H1 (cell line): Measurements from ENCODE around the gene FAM240A. TPM values are rescaled to one million over a fixed set of nuclear protein-coding genes. Genes with fewer than 3 reads are reported as not detected.

ENCODE experiments used
- BACH1 ChIP-seq: IDR thresholded peaks from 2 replicates; pipeline ENCODE4 v1.6.1; 2012; ENCODE audit warnings: low read length, improper control_type of control experiment
- CHD2 ChIP-seq: IDR thresholded peaks from 2 replicates; pipeline ENCODE4 v1.6.1; 2012; ENCODE audit warnings: low read length, improper control_type of control experiment
- CTBP2 ChIP-seq: IDR thresholded peaks from 2 replicates; pipeline ENCODE4 v1.7.0; 2011; ENCODE audit warnings: borderline replicate concordance, mild to moderate bottlenecking, moderate library complexity, mixed read lengths, low read length; ENCODE audit not compliant: insufficient read depth, insufficient read length
- EZH2 ChIP-seq: fragments of 200-600 bp; sonication (generic); IDR thresholded peaks from 2 replicates; pipeline ENCODE4 v1.7.1; 2012; ENCODE audit warnings: low read depth, mild to moderate bottlenecking, moderate library complexity, low read length, inconsistent platforms; ENCODE audit not compliant: severe bottlenecking
- FOSL1 ChIP-seq: IDR thresholded peaks from 2 replicates; pipeline ENCODE4 v1.6.1; 2011; ENCODE audit warnings: mild to moderate bottlenecking, low read depth, low read length, moderate library complexity; ENCODE audit not compliant: insufficient read depth
- MAFK ChIP-seq: IDR thresholded peaks from 2 replicates; pipeline ENCODE4 v1.6.1; 2012; ENCODE audit warnings: low read depth, mild to moderate bottlenecking, improper control_type of control experiment, low read length
- PHF8 ChIP-seq: fragments of 200-600 bp; sonication (generic); conservative IDR thresholded peaks from 2 replicates; pipeline ENCODE4 v1.7.1; 2012; ENCODE audit warnings: low read depth, mild to moderate bottlenecking, inconsistent platforms, low read length, moderate library complexity
- RAD21 ChIP-seq, 2 experiments: IDR thresholded peaks in 1 of 2; conservative IDR thresholded peaks in 1 of 2; 2 replicates each; pipeline ENCODE4 v1.6.1; 2011; ENCODE audit warnings: low read depth in 2 of 2, low read length in 2 of 2, improper control_type of control experiment in 1 of 2, inconsistent platforms in 1 of 2, mild to moderate bottlenecking in 1 of 2, moderate library complexity in 1 of 2
- SP1 ChIP-seq: IDR thresholded peaks from 2 replicates; pipeline ENCODE4 v1.6.1; 2011; ENCODE audit warnings: low read depth, low read length
- TAF1 ChIP-seq: IDR thresholded peaks from 2 replicates; pipeline ENCODE4 v1.6.1; 2011; ENCODE audit warnings: mild to moderate bottlenecking, low read depth, low read length
- TBP ChIP-seq: IDR thresholded peaks from 2 replicates; pipeline ENCODE4 v1.6.1; 2011; ENCODE audit warnings: low read depth, low read length, improper control_type of control experiment
- TCF12 ChIP-seq: IDR thresholded peaks from 2 replicates; pipeline ENCODE4 v1.6.1; 2011; ENCODE audit warnings: low read depth, mild to moderate bottlenecking, low read length
- TEAD4 ChIP-seq: IDR thresholded peaks from 2 replicates; pipeline ENCODE4 v1.6.1; 2012; ENCODE audit warnings: low read depth, low read length, inconsistent platforms, mixed read lengths
- YY1 ChIP-seq: IDR thresholded peaks from 2 replicates; pipeline ENCODE4 v1.6.1; 2011; ENCODE audit warnings: low read depth, mild to moderate bottlenecking, low read length
- ZNF274 ChIP-seq: IDR thresholded peaks from 2 replicates; pipeline ENCODE4 v1.7.0; 2012; ENCODE audit warnings: low read length, borderline replicate concordance; ENCODE audit errors: extremely low read depth
- polyA plus RNA-seq, 7 experiments: library from polyadenylated mRNA; depleted of rRNA in 3 of 7; stranded (reverse) in 5 of 7; unstranded in 2 of 7; fragments of >200 nt in 5 of 7; fragments of 200-250 nt in 2 of 7; gene quantifications; 1 replicate in 5 of 7; 2 replicates in 1 of 7; 4 replicates in 1 of 7; pipeline versions ENCODE4 v1.2.1 to v1.2.3, GENCODE V29; 2011 to 2013; ENCODE audit warnings: missing spikeins in 2 of 7, mixed read lengths in 2 of 7
- total RNA-seq: library from RNA; stranded (reverse); fragmentation: NEBNext Ultra II Directional; extraction: Animal tissue kit (Norgen Biotek cat#: 25700); gene quantifications from 2 replicates; pipeline ENCODE4 v1.2.1, GENCODE V29; 2021

Gene FAM240A
- total and polyA plus RNA-seq, 2 of the 8 experiments (the other 6 are each of a cell fraction or from before 2014, with no cell fraction given) = 0.08 TPM; not detected in 1

DNA sequence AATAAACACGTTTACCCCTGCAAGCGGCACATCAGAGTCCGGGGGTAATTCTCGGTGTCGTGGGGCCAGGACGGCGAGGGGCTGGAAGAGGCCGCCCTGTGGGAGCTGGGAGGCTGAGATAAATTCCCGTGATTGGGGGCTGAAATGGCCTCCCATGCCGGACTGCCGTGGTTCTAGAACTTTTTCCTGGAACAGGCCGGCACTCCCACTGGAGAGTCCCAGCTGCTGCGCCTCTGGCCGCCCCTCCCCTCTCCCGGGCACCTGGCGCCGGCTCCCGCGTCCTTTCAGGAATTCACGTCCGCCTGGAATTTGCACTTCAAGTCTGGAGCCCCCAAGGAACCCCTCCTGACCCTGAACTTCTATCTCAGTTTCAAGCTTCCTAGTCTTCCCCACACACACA lies 35.4 kb upstream of the FAM240A start (continued):
- no peak for TF ChIP-seq FOSL1
- no peak for TF ChIP-seq ZNF274
- TF ChIP-seq YY1 = no peak
- peak; percentile 37; the same call in 1 of the 2 replicates for TF ChIP-seq CHD2
- no peak for TF ChIP-seq EZH2
- TF ChIP-seq CTBP2 = no peak
- 0 out of 4 replicates have a peak, but pooled peaks of 1 of the 2 experiments have one; percentile 1 for TF ChIP-seq RAD21 (IDR thresholded peaks at IDR 0.05 in 1 of 2, conservative IDR thresholded peaks at IDR 0.05 in 1 of 2; ENCODE audit: low read depth in 2 of 2, low read length in 2 of 2)
- peak; percentile 66; the same call in 1 of the 2 replicates for TF ChIP-seq TBP
- peak; percentile 75 for TF ChIP-seq TEAD4
- peak; percentile 40; the same call in 1 of the 2 replicates for TF ChIP-seq BACH1
- TF ChIP-seq TAF1 = peak; percentile 63; the same call in 1 of the 2 replicates
- TF ChIP-seq MAFK = no peak
- TF ChIP-seq PHF8 = no peak
- TF ChIP-seq TCF12 = 0 out of 2 replicates have a peak, but pooled peaks have one; percentile 70
- TF ChIP-seq SP1 = no peak
